Left ventricle myocardium inferior (tissue), 1 donor: ENCODE measurements around the gene KCNJ13. TPM values are rescaled to one million over a fixed set of nuclear protein-coding genes. Genes with fewer than 3 reads are reported as not detected.

Experiments used
- DNase-seq: peaks from one replicate; pipeline ENCODE4 v3.0.0-alpha.2; 2020
- H3K27ac ChIP-seq: fragments of 200-600 bp; replicated peaks from 2 replicates; pipeline ENCODE4 v1.8.0; 2021
- H3K27me3 ChIP-seq: fragments of 200-600 bp; 2 replicates; pipeline ENCODE4 v1.8.0; 2021; ENCODE audit warnings: low read depth
- H3K36me3 ChIP-seq: fragments of 200-600 bp; 2 replicates; pipeline ENCODE4 v1.8.0; 2021
- H3K4me1 ChIP-seq: fragments of 200-600 bp; 2 replicates; pipeline ENCODE4 v1.8.0; 2021
- H3K4me3 ChIP-seq: fragments of 200-600 bp; 2 replicates; pipeline ENCODE4 v1.8.0; 2021; ENCODE audit warnings: mild to moderate bottlenecking, moderate library complexity
- H3K9me3 ChIP-seq: fragments of 200-600 bp; replicated peaks from 2 replicates; pipeline ENCODE4 v1.8.0; 2021
- intact Hi-C: fragments of 100-400 bp; cut with micrococcal nuclease; formaldehyde crosslinking; loops from one replicate; pipeline ENCODE4 v1.11.0; 2022
- total RNA-seq: library from RNA; stranded (reverse); fragmentation: NEBNext Ultra II Directional; extraction: Animal tissue kit (Norgen Biotek cat#: 25700); gene quantifications from one replicate; pipeline ENCODE4 v1.2.1, GENCODE V29; 2021
- TF ChIP-seq, protein P1 (sequence below): fragments of 200-600 bp; IDR thresholded peaks from 2 replicates; pipeline ENCODE4 v1.8.0; 2021; ENCODE audit warnings: antibody characterized with exemption, mild to moderate bottlenecking, borderline replicate concordance
- donor health status: DM: no; HTN: yes; CAD: no; lungs with severe emphysema.

The KCNJ13 gene
- total RNA-seq, 1 donor from 2014 or later: not detected

DNA sequence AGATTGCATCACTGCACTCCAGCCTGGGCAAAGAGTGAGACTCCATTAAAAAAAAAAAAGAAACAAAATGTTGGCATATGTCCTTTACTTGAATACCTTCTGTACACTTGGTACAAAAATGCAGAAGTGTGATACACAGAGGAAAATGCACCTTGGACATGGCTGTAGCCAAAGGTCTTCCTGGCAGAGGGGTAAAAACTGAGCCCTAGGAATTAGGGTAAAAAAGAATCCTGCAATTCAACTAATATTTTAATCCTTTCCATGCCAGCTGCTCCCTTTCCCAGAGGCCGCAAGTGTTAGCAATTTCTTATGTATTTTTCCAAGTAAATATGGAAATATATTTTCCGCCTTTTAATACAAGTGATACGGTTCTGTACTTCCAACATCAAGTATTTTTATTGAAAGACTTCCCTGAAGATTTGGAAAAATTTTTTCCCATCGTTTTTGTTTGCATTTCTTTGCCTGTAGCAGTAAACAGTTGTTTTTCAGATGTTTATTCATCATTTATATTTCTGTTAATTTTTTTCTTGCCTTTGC is 26.2 kb downstream of the KCNJ13 start:
- Histone ChIP-seq H3K9me3 (no peaks in the 10 kb centered on the region), H3K27ac (no peak overlapping the region), H3K36me3 (peaks cover 67% of the 10 kb centered on the region), H3K4me1 (no peaks in the 10 kb centered on the region), H3K4me3 (no peak overlapping the region), H3K27me3 (no peaks in the 10 kb centered on the region)
- no peak for DNase-seq
- intact Hi-C loops: no loop called here
- TF ChIP-seq, protein P1, sequence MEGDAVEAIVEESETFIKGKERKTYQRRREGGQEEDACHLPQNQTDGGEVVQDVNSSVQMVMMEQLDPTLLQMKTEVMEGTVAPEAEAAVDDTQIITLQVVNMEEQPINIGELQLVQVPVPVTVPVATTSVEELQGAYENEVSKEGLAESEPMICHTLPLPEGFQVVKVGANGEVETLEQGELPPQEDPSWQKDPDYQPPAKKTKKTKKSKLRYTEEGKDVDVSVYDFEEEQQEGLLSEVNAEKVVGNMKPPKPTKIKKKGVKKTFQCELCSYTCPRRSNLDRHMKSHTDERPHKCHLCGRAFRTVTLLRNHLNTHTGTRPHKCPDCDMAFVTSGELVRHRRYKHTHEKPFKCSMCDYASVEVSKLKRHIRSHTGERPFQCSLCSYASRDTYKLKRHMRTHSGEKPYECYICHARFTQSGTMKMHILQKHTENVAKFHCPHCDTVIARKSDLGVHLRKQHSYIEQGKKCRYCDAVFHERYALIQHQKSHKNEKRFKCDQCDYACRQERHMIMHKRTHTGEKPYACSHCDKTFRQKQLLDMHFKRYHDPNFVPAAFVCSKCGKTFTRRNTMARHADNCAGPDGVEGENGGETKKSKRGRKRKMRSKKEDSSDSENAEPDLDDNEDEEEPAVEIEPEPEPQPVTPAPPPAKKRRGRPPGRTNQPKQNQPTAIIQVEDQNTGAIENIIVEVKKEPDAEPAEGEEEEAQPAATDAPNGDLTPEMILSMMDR: no peak

DNA sequence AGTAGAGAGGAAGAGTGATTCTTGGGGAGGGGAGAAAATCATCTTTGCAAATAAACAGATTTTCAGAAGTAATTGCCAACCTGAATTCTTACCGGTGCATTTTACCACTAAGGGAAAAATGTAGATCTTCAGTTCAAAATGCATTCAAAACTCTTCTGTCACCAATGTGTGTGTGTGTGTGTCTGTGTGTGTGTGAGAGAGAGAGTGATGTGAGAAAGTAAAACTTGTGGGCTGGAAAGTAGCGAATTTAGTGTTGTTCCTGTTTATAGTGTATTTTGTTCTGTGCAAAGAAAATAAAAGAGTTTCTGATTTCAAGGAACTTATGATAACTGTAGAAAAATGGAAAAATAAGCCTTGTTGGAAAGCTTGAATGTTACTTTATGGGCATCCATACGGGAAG is 27.0 kb downstream of the KCNJ13 start:
- DNase-seq: no peak
- Histone ChIP-seq H3K36me3 (peaks cover 69% of the 10 kb centered on the region), H3K9me3 (no peaks in the 10 kb centered on the region), H3K4me1 (no peaks in the 10 kb centered on the region), H3K27ac (no peak overlapping the region), H3K27me3 (no peaks in the 10 kb centered on the region), H3K4me3 (no peak overlapping the region)
- intact Hi-C loops: no loop called here
- TF ChIP-seq, protein P1: no peak

DNA sequence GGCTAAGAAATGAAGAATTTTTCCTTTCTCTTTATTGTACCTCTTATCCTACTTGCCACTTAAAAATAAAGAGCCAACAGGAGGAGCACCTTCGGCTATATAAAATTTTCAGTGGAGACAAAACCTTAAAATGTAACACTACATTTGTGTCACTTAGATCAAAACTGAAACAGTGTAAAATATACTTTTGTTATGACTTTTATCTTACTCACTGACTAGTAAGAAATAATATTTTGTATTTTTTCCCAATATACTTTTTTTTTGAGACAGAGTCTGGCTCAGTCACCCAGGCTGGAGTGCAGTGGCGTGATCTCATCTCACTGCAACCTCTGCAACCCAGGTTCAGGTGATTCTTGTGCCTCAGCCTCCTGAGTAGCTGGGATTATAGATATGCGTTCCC is 28.3 kb downstream of the KCNJ13 start:
- Histone ChIP-seq H3K4me1 (no peaks in the 10 kb centered on the region), H3K36me3 (peaks cover 57% of the 10 kb centered on the region), H3K4me3 (no peak overlapping the region), H3K9me3 (no peaks in the 10 kb centered on the region), H3K27ac (no peak overlapping the region), H3K27me3 (no peaks in the 10 kb centered on the region)
- TF ChIP-seq, protein P1: no peak
- intact Hi-C loops: no loop called here
- DNase-seq: no peak

DNA sequence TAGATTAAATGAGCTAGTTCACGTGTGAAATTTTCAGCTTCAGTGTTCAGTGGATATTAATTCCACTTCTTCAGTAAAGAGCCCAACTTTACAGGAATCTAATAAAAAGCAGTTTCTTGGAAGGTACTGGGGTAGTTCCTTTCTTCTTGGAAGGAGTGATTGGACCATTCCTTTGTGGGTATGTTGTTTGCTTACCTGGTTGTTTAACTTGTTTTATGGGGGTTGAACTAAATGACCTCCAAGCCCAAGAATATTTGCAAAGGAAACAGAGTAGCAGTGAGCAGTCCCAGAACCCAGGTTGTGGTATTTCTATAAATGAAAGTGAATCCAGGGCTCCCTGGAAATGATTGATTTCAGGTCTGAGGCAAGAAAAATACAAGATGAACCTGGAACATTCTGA is 31.4 kb downstream of the KCNJ13 start:
- Histone ChIP-seq H3K4me3 (no peak overlapping the region), H3K4me1 (no peaks in the 10 kb centered on the region), H3K27me3 (no peaks in the 10 kb centered on the region), H3K9me3 (no peaks in the 10 kb centered on the region), H3K27ac (no peak overlapping the region), H3K36me3 (peaks cover 31% of the 10 kb centered on the region)
- TF ChIP-seq, protein P1: no peak
- intact Hi-C loops: no loop called here
- DNase-seq: no peak

DNA sequence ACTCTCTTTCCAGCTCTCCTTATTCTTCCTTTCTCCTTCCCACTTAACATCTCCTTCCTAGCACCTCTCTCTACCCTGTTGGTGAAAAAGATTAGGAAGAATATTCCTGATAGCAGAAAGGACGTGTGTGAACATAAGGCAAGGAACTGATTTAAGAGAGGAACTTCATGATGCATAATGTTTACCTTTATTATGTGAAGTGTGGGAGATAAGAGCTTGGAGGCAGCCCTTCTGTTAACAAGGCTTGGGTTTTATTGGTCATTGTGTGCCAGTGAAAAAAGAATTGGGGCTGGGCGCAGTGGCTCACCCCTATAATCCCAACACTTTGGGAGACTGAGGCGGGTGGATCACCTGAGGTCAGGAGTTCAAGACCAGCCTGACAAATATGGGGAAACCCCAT is 34.4 kb downstream of the KCNJ13 start:
- Histone ChIP-seq H3K36me3 (peaks cover 18% of the 10 kb centered on the region), H3K27me3 (no peaks in the 10 kb centered on the region), H3K27ac (no peak overlapping the region), H3K4me3 (no peak overlapping the region), H3K4me1 (no peaks in the 10 kb centered on the region), H3K9me3 (no peaks in the 10 kb centered on the region)
- TF ChIP-seq, protein P1: no peak
- no peak for DNase-seq
- intact Hi-C loops: no loop called here
